Liver (tissue), 9 donors: ENCODE results near the gene ZGPAT. TPM values are rescaled to one million over a fixed set of nuclear protein-coding genes. Genes with fewer than 3 reads are reported as not detected.

Experiments
- DNase-seq: peaks from one replicate; pipeline ENCODE4 v3.0.0-alpha.2; 2017; ENCODE audit warnings: low spot score
- H3K27ac ChIP-seq, 2 donors: one replicate each; pipeline ENCODE4 v1.7.0; 2013; ENCODE audit warnings: inconsistent platforms in 2 of 2, low read length in 2 of 2, control low read depth in 1 of 2, low read depth in 1 of 2, mild to moderate bottlenecking in 1 of 2
- H3K27me3 ChIP-seq, 4 donors: one replicate each; pipeline versions ENCODE4 v1.6.1 to v1.7.0; 2013; ENCODE audit warnings: low read length in 3 of 4, inconsistent platforms in 1 of 4, mild to moderate bottlenecking in 1 of 4, moderate library complexity in 1 of 4; ENCODE audit not compliant: control insufficient read depth in 4 of 4, insufficient read depth in 4 of 4
- H3K36me3 ChIP-seq, 4 donors: one replicate each; pipeline versions ENCODE4 v1.6.1 to v1.7.0; 2013; ENCODE audit warnings: low read length in 3 of 4, mild to moderate bottlenecking in 3 of 4, low read depth in 1 of 4, moderate library complexity in 1 of 4; ENCODE audit not compliant: control insufficient read depth in 4 of 4, insufficient read depth in 3 of 4
- H3K4me1 ChIP-seq, 4 donors: one replicate each; pipeline versions ENCODE4 v1.6.1 to v1.7.0; 2013; ENCODE audit warnings: low read length in 3 of 4, mild to moderate bottlenecking in 3 of 4, moderate library complexity in 1 of 4; ENCODE audit not compliant: control insufficient read depth in 4 of 4, insufficient read depth in 4 of 4
- H3K4me3 ChIP-seq, 3 donors: one replicate each; pipeline versions ENCODE4 v1.6.1 to v1.7.0; 2013; ENCODE audit warnings: low read length in 3 of 3, control low read depth in 1 of 3, low read depth in 1 of 3, mild to moderate bottlenecking in 1 of 3
- H3K9ac ChIP-seq, 2 donors: one replicate each; pipeline ENCODE4 v1.7.0; 2013; ENCODE audit warnings: low read length in 2 of 2, mild to moderate bottlenecking in 2 of 2, moderate library complexity in 2 of 2, control low read depth in 1 of 2, low read depth in 1 of 2
- H3K9me3 ChIP-seq, 4 donors: one replicate each; pipeline versions ENCODE4 v1.6.1 to v1.7.0; 2013; ENCODE audit warnings: low read length in 3 of 4; ENCODE audit not compliant: control insufficient read depth in 4 of 4
- ATF3 ChIP-seq: IDR thresholded peaks from 2 replicates; pipeline ENCODE4 v1.6.1; 2016; ENCODE audit warnings: antibody characterized with exemption
- CTCF ChIP-seq: fragments of 150-350 bp; IDR thresholded peaks from 2 replicates; pipeline ENCODE4 v1.5.1; 2017; ENCODE audit warnings: improper control_type of control experiment, low read depth, low read length; ENCODE audit not compliant: missing input control
- FOXA1 ChIP-seq: IDR thresholded peaks from 2 replicates; pipeline ENCODE4 v1.6.1; 2016; ENCODE audit warnings: antibody characterized with exemption
- FOXA2 ChIP-seq: IDR thresholded peaks from 2 replicates; pipeline ENCODE4 v1.6.1; 2016; ENCODE audit warnings: antibody characterized with exemption
- HNF4G ChIP-seq: IDR thresholded peaks from 2 replicates; pipeline ENCODE4 v1.6.1; 2016; ENCODE audit warnings: antibody characterized with exemption
- MAX ChIP-seq: IDR thresholded peaks from 2 replicates; pipeline ENCODE4 v1.6.1; 2016; ENCODE audit warnings: antibody characterized with exemption
- NR2F2 ChIP-seq: IDR thresholded peaks from 2 replicates; pipeline ENCODE4 v1.6.1; 2016; ENCODE audit warnings: antibody characterized with exemption
- RAD21 ChIP-seq, 2 donors: IDR thresholded peaks; 2 replicates each; pipeline ENCODE4 v1.6.1; 2016; ENCODE audit warnings: antibody characterized with exemption in 2 of 2, mild to moderate bottlenecking in 2 of 2
- REST ChIP-seq: IDR thresholded peaks from 2 replicates; pipeline ENCODE4 v1.6.1; 2016; ENCODE audit warnings: antibody characterized with exemption, mild to moderate bottlenecking
- RXRA ChIP-seq, 2 donors: IDR thresholded peaks; 2 replicates each; pipeline ENCODE4 v1.6.1; 2017 to 2018; ENCODE audit warnings: antibody characterized with exemption in 2 of 2, mild to moderate bottlenecking in 1 of 2
- SP1 ChIP-seq: IDR thresholded peaks from 2 replicates; pipeline ENCODE4 v1.6.1; 2018; ENCODE audit warnings: antibody characterized with exemption, mild to moderate bottlenecking
- TAF1 ChIP-seq: conservative IDR thresholded peaks from 2 replicates; pipeline ENCODE4 v1.6.1; 2016; ENCODE audit warnings: antibody characterized with exemption, mild to moderate bottlenecking
- YY1 ChIP-seq: IDR thresholded peaks from 2 replicates; pipeline ENCODE4 v1.6.1; 2016; ENCODE audit warnings: antibody characterized with exemption, mild to moderate bottlenecking
- ZBTB33 ChIP-seq: IDR thresholded peaks from 2 replicates; pipeline ENCODE4 v1.6.1; 2016; ENCODE audit warnings: antibody characterized with exemption
- WGBS: extraction: QIAGEN DNeasy Blood & Tissue Kit; methylation state at CpG from one replicate; pipeline ENCODE4 v1.1.7; 2013; 5-methylcytosine and 5-hydroxymethylcytosine counted together
- polyA plus RNA-seq, 2 donors: library from polyadenylated mRNA; stranded (reverse) in 1 of 2; unstranded in 1 of 2; fragments of 200-250 nt in 1 of 2; fragments of >200 nt in 1 of 2; fragmentation: Nextera tagmentation in 1 of 2; extraction: Ambion mirVana in 1 of 2; gene quantifications; one replicate each; pipeline versions ENCODE4 v1.2.1 to v1.2.3, GENCODE V29; 2013 to 2015
- total RNA-seq, 2 donors: library from RNA; depleted of rRNA; stranded (reverse); fragments of >200 nt; gene quantifications; one replicate each; pipeline ENCODE4 v1.2.3, GENCODE V29; 2014
- donor health status: healthy.
- donor health status: healthy.
- donor health status: healthy.
- donor health status: healthy.
- donor health status: healthy.

Gene ZGPAT
- total and polyA plus RNA-seq, 4 donors: 10.3 to 90.5 (median 20.5) TPM

- no peak for TF ChIP-seq TAF1
Measured at GRCh38 chr20:63745961-63746731, 38.3 kb downstream of the ZGPAT start (continued).

GRCh38 chr20:63746751-63747315 is 39.0 kb downstream of the ZGPAT start:
- TF ChIP-seq ATF3: no peak
- TF ChIP-seq NR2F2: no peak
- TF ChIP-seq RXRA (IDR thresholded peaks at IDR 0.05): no peak
- TF ChIP-seq MAX: no peak
- TF ChIP-seq FOXA1: no peak
- TF ChIP-seq REST: no peak
- no peak for TF ChIP-seq FOXA2
- TF ChIP-seq YY1: no peak
- no peak for TF ChIP-seq CTCF
- no peak for TF ChIP-seq SP1
- TF ChIP-seq TAF1: no peak
- Histone ChIP-seq H3K27me3 (no peaks in the 10 kb centered on the region), H3K4me3 (no peak overlapping the region), H3K36me3 (no peaks in the 10 kb centered on the region), H3K27ac (no peak overlapping the region), H3K9ac (no peak overlapping the region), H3K4me1 (peaks cover 5 to 25% (median 18%) of the 10 kb centered on the region in 4 donors), H3K9me3 (no peaks in the 10 kb centered on the region)
- 93% methylated on average over 47 of the region's 47 CpGs for WGBS
- DNase-seq: no peak

GRCh38 chr20:63747622-63748069 is 39.8 kb downstream of the ZGPAT start:
- H3K27ac ChIP-seq: no peak overlapping the region
- no peak for DNase-seq
- H3K4me3 ChIP-seq: no peak overlapping the region
- no peak overlapping the region for H3K9ac ChIP-seq
- H3K27me3 ChIP-seq: no peaks in the 10 kb centered on the region
- 82% methylated on average over 13 of the region's 13 CpGs for WGBS
- peaks cover under 1 to 17% (median 13%) of the 10 kb centered on the region in 4 donors for H3K4me1 ChIP-seq
- no peaks in the 10 kb centered on the region for H3K36me3 ChIP-seq
- H3K9me3 ChIP-seq: no peaks in the 10 kb centered on the region
- no peak for TF ChIP-seq REST
- TF ChIP-seq MAX: no peak
- no peak for TF ChIP-seq CTCF
- no peak for TF ChIP-seq FOXA1
- no peak for TF ChIP-seq ZBTB33
- TF ChIP-seq RAD21 (IDR thresholded peaks at IDR 0.05): no peak
- TF ChIP-seq HNF4G: no peak
